Left ventricle myocardium inferior (tissue), 1 donor: ENCODE data around the gene ADGRG1. TPM values are rescaled to one million over a fixed set of nuclear protein-coding genes. Genes with fewer than 3 reads are reported as not detected.

Experiments
- DNase-seq: peaks from one replicate; pipeline ENCODE4 v3.0.0-alpha.2; 2020
- H3K27ac ChIP-seq: fragments of 200-600 bp; replicated peaks from 2 replicates; pipeline ENCODE4 v1.8.0; 2021
- H3K27me3 ChIP-seq: fragments of 200-600 bp; 2 replicates; pipeline ENCODE4 v1.8.0; 2021; ENCODE audit warnings: low read depth
- H3K36me3 ChIP-seq: fragments of 200-600 bp; 2 replicates; pipeline ENCODE4 v1.8.0; 2021
- H3K4me1 ChIP-seq: fragments of 200-600 bp; 2 replicates; pipeline ENCODE4 v1.8.0; 2021
- H3K4me3 ChIP-seq: fragments of 200-600 bp; 2 replicates; pipeline ENCODE4 v1.8.0; 2021; ENCODE audit warnings: mild to moderate bottlenecking, moderate library complexity
- H3K9me3 ChIP-seq: fragments of 200-600 bp; replicated peaks from 2 replicates; pipeline ENCODE4 v1.8.0; 2021
- intact Hi-C: fragments of 100-400 bp; cut with micrococcal nuclease; formaldehyde crosslinking; loops from one replicate; pipeline ENCODE4 v1.11.0; 2022
- total RNA-seq: library from RNA; stranded (reverse); fragmentation: NEBNext Ultra II Directional; extraction: Animal tissue kit (Norgen Biotek cat#: 25700); gene quantifications from one replicate; pipeline ENCODE4 v1.2.1, GENCODE V29; 2021
- TF ChIP-seq, protein P1 (sequence below): fragments of 200-600 bp; IDR thresholded peaks from 2 replicates; pipeline ENCODE4 v1.8.0; 2021; ENCODE audit warnings: antibody characterized with exemption, mild to moderate bottlenecking, borderline replicate concordance
- donor health status: DM: no; HTN: yes; CAD: no; lungs with severe emphysema.

The ADGRG1 gene
- total RNA-seq, 1 donor from 2014 or later = 21.3 TPM

DNA sequence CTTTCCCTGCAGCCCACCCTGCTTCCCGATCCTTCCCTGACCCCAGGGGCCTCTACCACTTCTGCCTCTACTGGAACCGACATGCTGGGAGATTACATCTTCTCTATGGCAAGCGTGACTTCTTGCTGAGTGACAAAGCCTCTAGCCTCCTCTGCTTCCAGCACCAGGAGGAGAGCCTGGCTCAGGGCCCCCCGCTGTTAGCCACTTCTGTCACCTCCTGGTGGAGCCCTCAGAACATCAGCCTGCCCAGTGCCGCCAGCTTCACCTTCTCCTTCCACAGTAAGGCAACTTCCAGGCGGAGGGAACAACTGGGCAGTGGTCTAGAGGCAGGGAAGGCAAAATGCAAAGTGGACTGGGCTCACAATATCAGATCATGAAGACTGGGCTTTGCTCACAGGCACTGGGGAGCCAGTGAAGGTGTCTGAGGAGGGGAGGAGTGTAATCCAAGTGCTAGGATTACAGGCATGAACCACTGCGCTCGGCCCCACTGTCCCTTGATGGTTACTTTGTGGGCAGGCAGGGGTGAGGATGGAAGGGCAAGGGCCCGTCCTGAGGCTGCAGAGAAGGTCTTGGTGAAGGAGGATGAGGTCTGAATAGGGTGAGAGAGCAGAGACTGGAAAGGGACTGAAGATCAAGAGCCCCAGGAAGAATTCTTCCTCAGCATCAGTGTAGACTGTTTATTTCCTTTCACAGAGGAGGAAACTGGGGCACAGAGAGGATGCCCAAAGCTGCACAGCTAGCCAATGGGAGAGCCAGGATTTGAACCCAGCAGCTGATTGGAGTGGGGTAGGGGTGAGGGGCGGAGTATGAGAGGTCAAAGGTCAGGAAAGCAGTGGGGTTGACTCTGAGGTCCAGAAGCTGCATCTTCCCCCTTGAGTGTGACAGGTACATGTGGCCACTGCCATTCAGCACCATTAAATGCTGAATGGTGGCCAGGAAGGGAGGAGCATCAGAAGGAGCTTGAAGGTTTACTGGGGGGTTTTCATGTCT is 23.2 kb downstream of the ADGRG1 start:
- TF ChIP-seq, protein P1, sequence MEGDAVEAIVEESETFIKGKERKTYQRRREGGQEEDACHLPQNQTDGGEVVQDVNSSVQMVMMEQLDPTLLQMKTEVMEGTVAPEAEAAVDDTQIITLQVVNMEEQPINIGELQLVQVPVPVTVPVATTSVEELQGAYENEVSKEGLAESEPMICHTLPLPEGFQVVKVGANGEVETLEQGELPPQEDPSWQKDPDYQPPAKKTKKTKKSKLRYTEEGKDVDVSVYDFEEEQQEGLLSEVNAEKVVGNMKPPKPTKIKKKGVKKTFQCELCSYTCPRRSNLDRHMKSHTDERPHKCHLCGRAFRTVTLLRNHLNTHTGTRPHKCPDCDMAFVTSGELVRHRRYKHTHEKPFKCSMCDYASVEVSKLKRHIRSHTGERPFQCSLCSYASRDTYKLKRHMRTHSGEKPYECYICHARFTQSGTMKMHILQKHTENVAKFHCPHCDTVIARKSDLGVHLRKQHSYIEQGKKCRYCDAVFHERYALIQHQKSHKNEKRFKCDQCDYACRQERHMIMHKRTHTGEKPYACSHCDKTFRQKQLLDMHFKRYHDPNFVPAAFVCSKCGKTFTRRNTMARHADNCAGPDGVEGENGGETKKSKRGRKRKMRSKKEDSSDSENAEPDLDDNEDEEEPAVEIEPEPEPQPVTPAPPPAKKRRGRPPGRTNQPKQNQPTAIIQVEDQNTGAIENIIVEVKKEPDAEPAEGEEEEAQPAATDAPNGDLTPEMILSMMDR = no peak
- Histone ChIP-seq H3K4me1 (peaks cover 36% of the 10 kb centered on the region), H3K36me3 (peaks cover 15% of the 10 kb centered on the region), H3K9me3 (no peaks in the 10 kb centered on the region), H3K4me3 (no peak overlapping the region), H3K27me3 (peaks cover 14% of the 10 kb centered on the region), H3K27ac (no peak overlapping the region)
- no peak for DNase-seq
- intact Hi-C loops = loop anchor here (10.0 kb wide), 1 partner anchor 47 kb away; no protein-coding TSS in a partner anchor

DNA sequence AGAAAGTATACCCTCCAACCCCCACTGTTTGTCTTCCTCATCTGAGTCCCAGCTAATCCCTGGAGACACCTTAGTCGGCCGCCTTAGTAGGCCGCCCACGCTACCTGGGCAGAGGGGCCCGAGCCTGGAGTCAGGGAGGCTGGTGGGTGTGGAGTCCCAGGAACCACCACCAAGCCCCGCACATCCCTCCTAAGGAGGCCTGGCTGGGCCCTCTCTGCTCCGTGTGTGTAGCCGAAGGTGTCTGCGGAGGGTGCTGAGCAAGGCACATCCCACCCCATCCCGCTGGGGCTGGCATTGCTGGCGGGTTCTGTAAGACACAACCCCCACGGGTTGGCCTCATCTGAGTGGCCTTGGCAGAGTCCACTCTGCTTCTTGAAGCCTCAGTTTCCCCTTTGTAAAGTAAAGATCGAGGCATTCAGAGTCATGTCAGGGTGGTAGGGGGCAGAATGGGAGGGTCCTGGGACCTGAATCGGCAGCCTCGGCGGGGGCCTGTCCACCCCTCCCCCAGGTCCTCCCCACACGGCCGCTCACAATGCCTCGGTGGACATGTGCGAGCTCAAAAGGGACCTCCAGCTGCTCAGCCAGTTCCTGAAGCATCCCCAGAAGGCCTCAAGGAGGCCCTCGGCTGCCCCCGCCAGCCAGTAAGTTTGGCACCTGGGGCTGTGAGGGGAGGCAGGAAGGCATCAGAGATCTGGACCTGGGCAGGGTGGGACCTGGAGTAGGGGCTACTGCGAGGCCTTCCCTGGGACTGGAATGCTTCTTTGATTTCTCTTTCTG is 24.5 kb downstream of the ADGRG1 start:
- TF ChIP-seq, protein P1 = no peak
- no peak for DNase-seq
- Histone ChIP-seq H3K9me3 (no peaks in the 10 kb centered on the region), H3K4me3 (no peak overlapping the region), H3K4me1 (peaks cover 25% of the 10 kb centered on the region), H3K27ac (no peak overlapping the region), H3K36me3 (peaks cover 17% of the 10 kb centered on the region), H3K27me3 (peaks cover 8% of the 10 kb centered on the region)
- intact Hi-C loops = loop anchor here (10.0 kb wide), 1 partner anchor 48 kb away; no protein-coding TSS in a partner anchor

DNA sequence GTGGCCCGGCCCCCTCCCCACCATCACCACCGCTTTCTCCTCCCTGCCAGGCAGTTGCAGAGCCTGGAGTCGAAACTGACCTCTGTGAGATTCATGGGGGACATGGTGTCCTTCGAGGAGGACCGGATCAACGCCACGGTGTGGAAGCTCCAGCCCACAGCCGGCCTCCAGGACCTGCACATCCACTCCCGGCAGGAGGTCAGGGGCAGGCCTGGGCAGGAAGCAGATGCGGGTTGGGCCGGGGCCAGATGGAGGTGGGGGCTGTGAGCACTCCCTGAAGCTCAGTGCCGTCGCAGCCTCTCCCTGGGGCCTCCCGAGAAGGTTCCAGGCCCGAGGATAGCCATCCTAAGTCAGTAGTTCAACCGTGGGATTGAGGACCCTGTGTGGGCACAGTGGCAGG is 25.5 kb downstream of the ADGRG1 start:
- intact Hi-C loops = loop anchor here (10.0 kb wide), 1 partner anchor 49 kb away; no protein-coding TSS in a partner anchor
- TF ChIP-seq, protein P1 = no peak
- H3K36me3 ChIP-seq = peaks cover 23% of the 10 kb centered on the region
- DNase-seq = peak; percentile 54
- H3K27me3 ChIP-seq = peaks cover 3% of the 10 kb centered on the region
- H3K27ac ChIP-seq = no peak overlapping the region
- H3K9me3 ChIP-seq = no peaks in the 10 kb centered on the region
- peaks cover 15% of the 10 kb centered on the region for H3K4me1 ChIP-seq
- H3K4me3 ChIP-seq = no peak overlapping the region

DNA sequence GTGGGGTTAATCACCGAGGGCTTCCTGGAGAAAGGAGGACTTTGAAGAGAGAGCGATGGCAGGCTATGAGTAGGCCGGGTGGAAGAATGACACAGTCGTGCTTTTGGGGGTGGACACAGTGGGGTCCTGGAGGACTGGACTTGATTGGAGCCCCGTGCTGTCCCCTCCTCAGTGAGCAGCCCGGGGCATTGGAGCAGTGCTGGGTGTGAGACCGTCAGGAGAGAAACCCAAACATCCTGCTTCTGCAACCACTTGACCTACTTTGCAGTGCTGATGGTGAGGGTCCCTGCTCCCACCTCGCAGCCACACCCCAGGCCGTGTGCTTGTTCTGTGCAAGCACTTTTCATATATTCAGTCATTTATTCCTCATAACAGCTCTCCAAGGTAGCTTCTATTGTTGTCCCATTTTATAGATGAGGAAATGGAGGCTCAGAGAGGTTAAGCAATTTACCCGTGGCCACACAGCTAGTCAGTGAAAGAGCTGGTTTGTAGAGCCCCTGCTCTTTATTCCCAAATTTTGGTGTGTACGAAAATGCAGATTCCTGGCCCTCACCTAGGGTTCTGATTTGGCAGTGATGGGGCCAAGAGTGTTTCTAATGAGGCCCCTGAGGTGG is 28.0 kb downstream of the ADGRG1 start:
- DNase-seq = no peak
- no peaks in the 10 kb centered on the region for H3K9me3 ChIP-seq
- TF ChIP-seq, protein P1 = no peak
- intact Hi-C loops = loop anchor here (10.0 kb wide), 1 partner anchor 52 kb away; no protein-coding TSS in a partner anchor
- peaks cover 3% of the 10 kb centered on the region for H3K27me3 ChIP-seq
- no peak overlapping the region for H3K27ac ChIP-seq
- peaks cover 22% of the 10 kb centered on the region for H3K36me3 ChIP-seq
- H3K4me3 ChIP-seq = no peak overlapping the region
- H3K4me1 ChIP-seq = peaks cover 15% of the 10 kb centered on the region

DNA sequence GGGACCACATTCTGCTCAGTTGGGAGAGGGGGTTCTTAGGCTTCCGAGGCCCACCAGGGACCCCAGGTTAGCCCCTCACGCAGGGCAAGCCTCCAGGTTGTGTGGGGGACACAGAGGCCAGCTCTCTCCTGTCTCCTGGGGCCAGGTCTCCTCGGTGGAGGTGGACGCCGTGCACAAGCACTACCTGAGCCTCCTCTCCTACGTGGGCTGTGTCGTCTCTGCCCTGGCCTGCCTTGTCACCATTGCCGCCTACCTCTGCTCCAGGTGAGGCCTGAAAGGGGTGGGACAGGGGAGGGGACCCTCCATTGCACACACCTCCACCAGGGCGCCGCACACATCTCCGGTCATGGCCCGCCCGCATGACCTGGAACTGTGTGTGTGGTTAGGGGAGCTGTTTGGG is 28.8 kb downstream of the ADGRG1 start:
- no peak for DNase-seq
- no peak overlapping the region for H3K4me3 ChIP-seq
- no peaks in the 10 kb centered on the region for H3K9me3 ChIP-seq
- H3K36me3 ChIP-seq = peaks cover 24% of the 10 kb centered on the region
- no peak overlapping the region for H3K27ac ChIP-seq
- TF ChIP-seq, protein P1 = no peak
- intact Hi-C loops = loop anchor here (10.0 kb wide), 1 partner anchor 52 kb away; no protein-coding TSS in a partner anchor
- H3K4me1 ChIP-seq = peaks cover 15% of the 10 kb centered on the region
- H3K27me3 ChIP-seq = peaks cover 3% of the 10 kb centered on the region
